Endothelial cell (in vitro differentiated cells): ENCODE measurements around the gene SEMA7A. TPM values are rescaled to one million over a fixed set of nuclear protein-coding genes. Genes with fewer than 3 reads are reported as not detected.

Experiments
- DNase-seq: peaks from one replicate; pipeline ENCODE4 v3.0.0; 2021; ENCODE audit warnings: low spot score
- H3K27ac Mint-ChIP-seq: one replicate; pipeline ENCODE4 v1.8.0; 2021; ENCODE audit warnings: mixed read lengths, inconsistent platforms; ENCODE audit not compliant: unreplicated experiment
- H3K27me3 Mint-ChIP-seq: one replicate; pipeline ENCODE4 v1.8.0; 2021; ENCODE audit warnings: mild to moderate bottlenecking, moderate library complexity, mixed read lengths, inconsistent platforms; ENCODE audit not compliant: unreplicated experiment
- H3K36me3 Mint-ChIP-seq: one replicate; pipeline ENCODE4 v1.8.0; 2021; ENCODE audit warnings: mild to moderate bottlenecking, low read depth, mixed read lengths, inconsistent platforms; ENCODE audit not compliant: unreplicated experiment
- H3K4me1 Mint-ChIP-seq: one replicate; pipeline ENCODE4 v1.8.0; 2021; ENCODE audit warnings: mild to moderate bottlenecking, mixed read lengths, inconsistent platforms; ENCODE audit not compliant: unreplicated experiment
- H3K4me3 Mint-ChIP-seq: one replicate; pipeline ENCODE4 v1.8.0; 2021; ENCODE audit warnings: mild to moderate bottlenecking, mixed read lengths, inconsistent platforms; ENCODE audit not compliant: unreplicated experiment
- H3K9me3 Mint-ChIP-seq: one replicate; pipeline ENCODE4 v1.8.0; 2021; ENCODE audit warnings: mixed read lengths, inconsistent platforms; ENCODE audit not compliant: unreplicated experiment
- CTCF ChIP-seq: fragments of 200-600 bp; sonication (generic); IDR thresholded peaks from one replicate; pipeline ENCODE4 v1.5.0; 2021; ENCODE audit warnings: antibody characterized with exemption; ENCODE audit not compliant: unreplicated experiment
- total RNA-seq: library from RNA; stranded (reverse); fragmentation: NEBNext Ultra II Directional; extraction: Animal tissue kit (Norgen Biotek cat#: 25700); gene quantifications from one replicate; pipeline ENCODE4 v1.2.1, GENCODE V29; 2021; ENCODE audit not compliant: unreplicated experiment

Gene SEMA7A
- total RNA-seq, 1 donor from 2014 or later: 41.4 TPM

- DNase-seq: no peak
- Mint-ChIP-seq H3K27ac (no peak overlapping the region), H3K4me1 (peaks cover 53% of the 10 kb centered on the region), H3K9me3 (no peaks in the 10 kb centered on the region), H3K36me3 (peaks cover 11% of the 10 kb centered on the region), H3K4me3 (no peak overlapping the region), H3K27me3 (peaks cover 14% of the 10 kb centered on the region)
- TF ChIP-seq CTCF: no peak
These were observed 8.7 kb downstream of the SEMA7A start for GRCh38 chr15:74424901-74425528.

GRCh38 chr15:74423431-74424257 is 10.1 kb downstream of the SEMA7A start:
- no peaks in the 10 kb centered on the region for H3K9me3 Mint-ChIP-seq
- TF ChIP-seq CTCF: no peak
- peak overlapping the region; percentile 86 for H3K27ac Mint-ChIP-seq
- H3K27me3 Mint-ChIP-seq: peaks cover 14% of the 10 kb centered on the region
- H3K4me3 Mint-ChIP-seq: peak overlapping the region; percentile 51
- DNase-seq: no peak
- H3K36me3 Mint-ChIP-seq: peaks cover 7% of the 10 kb centered on the region
- H3K4me1 Mint-ChIP-seq: peaks cover 43% of the 10 kb centered on the region

GRCh38 chr15:74422652-74423430 is 10.9 kb downstream of the SEMA7A start:
- no peak for DNase-seq
- H3K36me3 Mint-ChIP-seq: peaks cover 7% of the 10 kb centered on the region
- no peak for TF ChIP-seq CTCF
- peaks cover 12% of the 10 kb centered on the region for H3K27me3 Mint-ChIP-seq
- no peaks in the 10 kb centered on the region for H3K9me3 Mint-ChIP-seq
- H3K27ac Mint-ChIP-seq: peak overlapping the region; percentile 81
- no peak overlapping the region for H3K4me3 Mint-ChIP-seq
- H3K4me1 Mint-ChIP-seq: peaks cover 39% of the 10 kb centered on the region

GRCh38 chr15:74422265-74422651 is 11.5 kb downstream of the SEMA7A start:
- TF ChIP-seq CTCF: no peak
- no peak overlapping the region for H3K27ac Mint-ChIP-seq
- H3K27me3 Mint-ChIP-seq: peaks cover 12% of the 10 kb centered on the region
- H3K9me3 Mint-ChIP-seq: no peaks in the 10 kb centered on the region
- H3K36me3 Mint-ChIP-seq: peaks cover 7% of the 10 kb centered on the region
- peaks cover 39% of the 10 kb centered on the region for H3K4me1 Mint-ChIP-seq
- DNase-seq: no peak
- no peak overlapping the region for H3K4me3 Mint-ChIP-seq
